DOHH2 (cell line): ENCODE measurements around the gene KRTAP26-1.

Source experiments
- CTCF ChIP-seq: fragments of 200-600 bp; sonication (generic); IDR thresholded peaks from one replicate; pipeline ENCODE4 v1.5.1; 2014; ENCODE audit warnings: antibody characterized with exemption, mild to moderate bottlenecking, low read depth, low read length; ENCODE audit not compliant: poor library complexity, severe bottlenecking
- EZH2phosphoT487 ChIP-seq: fragments of 200-600 bp; sonication (generic); IDR thresholded peaks from 2 replicates; pipeline ENCODE4 v1.6.1; 2017; ENCODE audit warnings: borderline replicate concordance, mild to moderate bottlenecking, antibody characterized with exemption, low read length, moderate library complexity, mixed read lengths

GRCh38 chr21:30306884-30307283 is 13.2 kb downstream of the KRTAP26-1 start:
- no peak for TF ChIP-seq CTCF
- no peak for TF ChIP-seq EZH2phosphoT487
